ENCODE results near the gene CHN1. TPM values are rescaled to one million over a fixed set of nuclear protein-coding genes. Genes with fewer than 3 reads are reported as not detected.

CHN1 gene
- total RNA-seq, 1 donor from 2014 or later: 45.0 TPM

- DNase-seq (ENCODE audit: low spot score): no peak
- H3K4me2 ChIP-seq: no peak overlapping the region
- H3K27me3 ChIP-seq: no peaks in the 10 kb centered on the region
- Mint-ChIP-seq H3K4me3 (no peak overlapping the region), H3K36me3 (peaks cover 34% of the 10 kb centered on the region), H3K27ac (no peak overlapping the region), H3K9me3 (peaks cover 10% of the 10 kb centered on the region), H3K27me3 (ENCODE audit: insufficient read depth, low read depth) (no peaks in the 10 kb centered on the region), H3K4me1 (no peaks in the 10 kb centered on the region)
- no peak overlapping the region for H3K9ac ChIP-seq
- H3K4me3 ChIP-seq: no peak overlapping the region
- peaks cover 7% of the 10 kb centered on the region for H3K79me2 ChIP-seq (ENCODE audit: low read depth)
- TF ChIP-seq EZH2phosphoT487 (IDR thresholded peaks at IDR 0.05): no peak
- TF ChIP-seq EZH2 (IDR thresholded peaks at IDR 0.05): no peak
- no peak for TF ChIP-seq CTCF (IDR thresholded peaks at IDR 0.05)
- H2AFZ ChIP-seq (replicated peaks): no peak overlapping the region
- no peak overlapping the region for H3K27ac ChIP-seq
- no peaks in the 10 kb centered on the region for H3K9me3 ChIP-seq (ENCODE audit: low read depth)
- peaks cover 17% of the 10 kb centered on the region for H3F3A ChIP-seq (ENCODE audit: low read depth)
- H3K4me1 ChIP-seq: peaks cover 11% of the 10 kb centered on the region
- H4K20me1 ChIP-seq (ENCODE audit: low read depth): no peaks in the 10 kb centered on the region
- H3K36me3 ChIP-seq: peaks cover 15% of the 10 kb centered on the region
Measured at GRCh38 chr2:174919947-174920595, 85.1 kb downstream of the CHN1 start.

- Histone ChIP-seq H3K79me2 (ENCODE audit: low read depth) (peaks cover 7% of the 10 kb centered on the region), H3K4me3 (no peak overlapping the region), H3K4me1 (peaks cover 15% of the 10 kb centered on the region), H2AFZ (replicated peaks) (no peak overlapping the region), H3K4me2 (no peak overlapping the region), H3K27me3 (no peaks in the 10 kb centered on the region), H3K9ac (no peak overlapping the region), H3K36me3 (peaks cover 7% of the 10 kb centered on the region), H3F3A (ENCODE audit: low read depth) (peaks cover 11% of the 10 kb centered on the region), H3K27ac (no peak overlapping the region), H4K20me1 (ENCODE audit: low read depth) (no peaks in the 10 kb centered on the region), H3K9me3 (ENCODE audit: low read depth) (no peaks in the 10 kb centered on the region)
- no peaks in the 10 kb centered on the region for H3K4me1 Mint-ChIP-seq
- H3K27me3 Mint-ChIP-seq (ENCODE audit: insufficient read depth, low read depth): no peaks in the 10 kb centered on the region
- no peak for DNase-seq (ENCODE audit: low spot score)
- no peak for TF ChIP-seq EZH2 (IDR thresholded peaks at IDR 0.05)
- no peak for TF ChIP-seq EZH2phosphoT487 (IDR thresholded peaks at IDR 0.05)
- no peak for TF ChIP-seq CTCF (IDR thresholded peaks at IDR 0.05)
- H3K9me3 Mint-ChIP-seq: peaks cover 2% of the 10 kb centered on the region
- no peak overlapping the region for H3K27ac Mint-ChIP-seq
- peaks cover 31% of the 10 kb centered on the region for H3K36me3 Mint-ChIP-seq
- H3K4me3 Mint-ChIP-seq: no peak overlapping the region
Measured at GRCh38 chr2:174918886-174919526, 86.2 kb downstream of the CHN1 start.

- peak overlapping the region; percentile 18 for H3K27ac ChIP-seq
- H4K20me1 ChIP-seq (ENCODE audit: low read depth): no peaks in the 10 kb centered on the region
- TF ChIP-seq EZH2 (IDR thresholded peaks at IDR 0.05): no peak
- no peak for TF ChIP-seq CTCF (IDR thresholded peaks at IDR 0.05)
- TF ChIP-seq EZH2phosphoT487 (IDR thresholded peaks at IDR 0.05): no peak
- Mint-ChIP-seq H3K9me3 (no peaks in the 10 kb centered on the region), H3K4me1 (no peaks in the 10 kb centered on the region), H3K36me3 (peaks cover 36% of the 10 kb centered on the region), H3K27ac (no peak overlapping the region), H3K4me3 (no peak overlapping the region), H3K27me3 (ENCODE audit: insufficient read depth, low read depth) (no peaks in the 10 kb centered on the region)
- no peak overlapping the region for H2AFZ ChIP-seq (replicated peaks)
- H3F3A ChIP-seq (ENCODE audit: low read depth): peaks cover 19% of the 10 kb centered on the region
- no peak for DNase-seq (ENCODE audit: low spot score)
- H3K9me3 ChIP-seq (ENCODE audit: low read depth): no peaks in the 10 kb centered on the region
- no peak overlapping the region for H3K9ac ChIP-seq
- H3K4me3 ChIP-seq: no peak overlapping the region
- no peaks in the 10 kb centered on the region for H3K36me3 ChIP-seq
- H3K4me2 ChIP-seq: no peak overlapping the region
- peaks cover 15% of the 10 kb centered on the region for H3K4me1 ChIP-seq
- no peaks in the 10 kb centered on the region for H3K27me3 ChIP-seq
- H3K79me2 ChIP-seq (ENCODE audit: low read depth): no peaks in the 10 kb centered on the region
Measured at GRCh38 chr2:174916270-174916930, 88.8 kb downstream of the CHN1 start.

Measured in neural progenitor cell (in vitro differentiated cells).